ENCODE data around the gene SUMF1. TPM values are rescaled to one million over a fixed set of nuclear protein-coding genes. Genes with fewer than 3 reads are reported as not detected.

Gene SUMF1
- total RNA-seq, 4 donors from 2014 or later, result 28.7 to 49.0 (median 41.6) TPM

- Histone ChIP-seq H3K9me3 (no peaks in the 10 kb centered on the region), H3K27ac (replicated peaks in 1 of 4) (no peak overlapping the region), H3K36me3 (no peaks in the 10 kb centered on the region), H3K4me3 (no peak overlapping the region), H3K27me3 (no peaks in the 10 kb centered on the region), H3K4me1 (peaks cover 5 to 16% (median 11%) of the 10 kb centered on the region in 4 donors)
- DNase-seq (ENCODE audit: extremely low spot score), result no peak
- no peak for TF ChIP-seq POLR2A (IDR thresholded peaks at IDR 0.05; ENCODE audit: low read depth)
- no peak for TF ChIP-seq POLR2AphosphoS5 (IDR thresholded peaks at IDR 0.05)
- TF ChIP-seq CTCF (IDR thresholded peaks at IDR 0.05), result no peak
- TF ChIP-seq EP300 (IDR thresholded peaks at IDR 0.05), result no peak
- intact Hi-C loops (cut with DNase I), result no loop called here
Observed at GRCh38 chr3:4475804-4476203, 8.7 kb upstream of the SUMF1 start.

GRCh38 chr3:4474683-4475490, 7.8 kb upstream of the SUMF1 start:
- Histone ChIP-seq H3K36me3 (no peaks in the 10 kb centered on the region), H3K27ac (replicated peaks in 1 of 4) (peak overlapping the region in 2 of 4 donors; percentile 3 to 49), H3K4me1 (peaks cover 5 to 16% (median 11%) of the 10 kb centered on the region in 4 donors), H3K27me3 (no peaks in the 10 kb centered on the region), H3K4me3 (no peak overlapping the region), H3K9me3 (no peaks in the 10 kb centered on the region)
- intact Hi-C loops (cut with DNase I), result no loop called here
- DNase-seq (ENCODE audit: extremely low spot score), result no peak
- WGBS, result 46% methylated on average over 7 of the region's 7 CpGs
- TF ChIP-seq POLR2AphosphoS5 (IDR thresholded peaks at IDR 0.05) (peak; percentile 62 to 64), POLR2A (IDR thresholded peaks at IDR 0.05; ENCODE audit: low read depth) (no peak)

- WGBS, result 88% methylated on average over 2 of the region's 2 CpGs
- Histone ChIP-seq H3K36me3 (no peaks in the 10 kb centered on the region), H3K4me3 (no peak overlapping the region), H3K9me3 (no peaks in the 10 kb centered on the region), H3K27ac (replicated peaks in 1 of 4) (no peak overlapping the region), H3K27me3 (no peaks in the 10 kb centered on the region), H3K4me1 (peaks cover 5 to 15% (median 12%) of the 10 kb centered on the region in 4 donors)
- no peak for DNase-seq (ENCODE audit: extremely low spot score)
- intact Hi-C loops (cut with DNase I), result no loop called here
- TF ChIP-seq POLR2A (IDR thresholded peaks at IDR 0.05; ENCODE audit: low read depth) (no peak), POLR2AphosphoS5 (IDR thresholded peaks at IDR 0.05) (no peak), EP300 (IDR thresholded peaks at IDR 0.05) (no peak), CTCF (IDR thresholded peaks at IDR 0.05) (no peak)
Observed at GRCh38 chr3:4472766-4473165, 5.7 kb upstream of the SUMF1 start.

- no peak overlapping the region for H3K4me3 ChIP-seq
- WGBS, result 98% methylated on average over 2 of the region's 2 CpGs
- H3K27ac ChIP-seq (replicated peaks in 1 of 4), result no peak overlapping the region
- H3K36me3 ChIP-seq, result no peaks in the 10 kb centered on the region
- TF ChIP-seq POLR2AphosphoS5 (IDR thresholded peaks at IDR 0.05) (no peak), POLR2A (IDR thresholded peaks at IDR 0.05; ENCODE audit: low read depth) (no peak), EP300 (IDR thresholded peaks at IDR 0.05) (no peak), CTCF (IDR thresholded peaks at IDR 0.05) (no peak)
- H3K9me3 ChIP-seq, result no peaks in the 10 kb centered on the region
- DNase-seq (ENCODE audit: extremely low spot score), result no peak
- intact Hi-C loops (cut with DNase I), result no loop called here
- peaks cover 9 to 17% (median 15%) of the 10 kb centered on the region in 4 donors for H3K4me1 ChIP-seq
- H3K27me3 ChIP-seq, result no peaks in the 10 kb centered on the region
Observed at GRCh38 chr3:4472312-4472711, 5.2 kb upstream of the SUMF1 start.

- no peaks in the 10 kb centered on the region for H3K9me3 ChIP-seq
- DNase-seq (ENCODE audit: extremely low spot score), result no peak
- intact Hi-C loops (cut with DNase I), result no loop called here
Observed at GRCh38 chr3:4471907-4472306, 4.8 kb upstream of the SUMF1 start.

More at GRCh38 chr3:4471907-4472306, 4.8 kb upstream of the SUMF1 start:
- Histone ChIP-seq H3K27me3 (no peaks in the 10 kb centered on the region), H3K4me3 (no peak overlapping the region), H3K27ac (replicated peaks in 1 of 4) (no peak overlapping the region), H3K36me3 (no peaks in the 10 kb centered on the region), H3K4me1 (peaks cover 9 to 19% (median 16%) of the 10 kb centered on the region in 4 donors)
- no peak for TF ChIP-seq POLR2A (IDR thresholded peaks at IDR 0.05; ENCODE audit: low read depth)
- no peak for TF ChIP-seq EP300 (IDR thresholded peaks at IDR 0.05)
- no peak for TF ChIP-seq CTCF (IDR thresholded peaks at IDR 0.05)
- TF ChIP-seq POLR2AphosphoS5 (IDR thresholded peaks at IDR 0.05), result no peak
- WGBS, result 44% methylated on average over 1 of the region's 1 CpG

Data from esophagus muscularis mucosa (tissue), 4 donors.